K562 (cell line): ENCODE results near the gene PDHX. TPM values are rescaled to one million over a fixed set of nuclear protein-coding genes. Genes with fewer than 3 reads are reported as not detected.
A peak's percentile ranks its signal among the peaks of the same experiment; 100 is the strongest.

Experiments used
- CBFA2T3 ChIP-seq: fragments of 450-650 bp; IDR thresholded peaks from 2 replicates; pipeline ENCODE4 v1.6.1; 2017
- EHMT2 ChIP-seq: fragments of 450-650 bp; IDR thresholded peaks from 2 replicates; pipeline ENCODE4 v1.6.1; 2018; ENCODE audit warnings: antibody characterized with exemption
- ELF4 ChIP-seq: fragments of 450-650 bp; formaldehyde crosslinking; IDR thresholded peaks from 2 replicates; pipeline ENCODE4 v1.4.0; 2022; ENCODE audit warnings: missing genetic modification characterization
- MLLT1 ChIP-seq, 2 experiments: fragments of 450-650 bp; IDR thresholded peaks; 2 replicates each; pipeline ENCODE4 v1.6.1; 2016
- STAT5B ChIP-seq: fragments of 250-450 bp; sonication (Bioruptor Pico); IDR thresholded peaks from 2 replicates; pipeline ENCODE4 v1.8.0; 2021; ENCODE audit warnings: mild to moderate bottlenecking, inconsistent platforms
- ZBTB11 ChIP-seq, 3 experiments: fragments of 200-800 bp in 1 of 3; fragments of 250-450 bp in 1 of 3; fragments of 450-650 bp in 1 of 3; sonication (Bioruptor Pico) in 1 of 3; sonication (Bioruptor generic) in 1 of 3; formaldehyde crosslinking in 1 of 3; IDR thresholded peaks; 2 replicates each; pipeline versions ENCODE4 v1.6.1 to v1.8.0; 2016 to 2022; ENCODE audit warnings: mild to moderate bottlenecking in 2 of 3, missing genetic modification characterization in 2 of 3, missing compliant biosample characterization in 1 of 3, moderate library complexity in 1 of 3
- ZNF143 ChIP-seq: sonication (generic); formaldehyde crosslinking; IDR thresholded peaks from 2 replicates; pipeline ENCODE4 v1.9.0; 2022; ENCODE audit warnings: mild to moderate bottlenecking, missing genetic modification reagents
- ZNF175 ChIP-seq: fragments of 200-800 bp; sonication (Bioruptor generic); IDR thresholded peaks from 2 replicates; pipeline ENCODE4 v1.6.1; 2016; ENCODE audit warnings: low read depth, mild to moderate bottlenecking, missing genetic modification characterization, missing compliant biosample characterization
- ZNF609 ChIP-seq: sonication (generic); formaldehyde crosslinking; IDR thresholded peaks from 2 replicates; pipeline ENCODE4 v1.8.1; 2023; ENCODE audit warnings: missing genetic modification reagents, mild to moderate bottlenecking, borderline replicate concordance
- polyA plus RNA-seq, 8 experiments: library from polyadenylated mRNA; depleted of rRNA in 4 of 8; stranded (reverse) in 5 of 8; unstranded in 3 of 8; fragments of >200 nt; fragmentation: Nextera tagmentation in 2 of 8; fragmentation: Illumina TruSeq in 1 of 8; extraction: Ambion mirVana in 2 of 8; extraction: Trizol in 1 of 8; gene quantifications; 2 replicates each; pipeline versions ENCODE4 v1.2.1 to v1.2.3, GENCODE V29; 2011 to 2014; ENCODE audit warnings: inconsistent platforms in 1 of 8, missing spikeins in 1 of 8
- total RNA-seq, 7 experiments: library from RNA; depleted of rRNA in 6 of 7; stranded (reverse); fragments of >200 nt in 6 of 7; fragmentation: Illumina TruSeq in 2 of 7; extraction: Trizol in 2 of 7; gene quantifications; 2 replicates each; pipeline versions ENCODE4 v1.2.1 to v1.2.3, GENCODE V29; 2011 to 2021; ENCODE audit warnings: low replicate concordance in 1 of 7
- TF ChIP-seq, protein P1 (sequence below): sonication (generic); formaldehyde crosslinking; IDR thresholded peaks from 2 replicates; pipeline ENCODE4 v1.8.1; 2023; ENCODE audit warnings: mild to moderate bottlenecking, missing genetic modification reagents
- TF ChIP-seq, protein P2 (sequence below): fragments of 250-450 bp; sonication (Bioruptor Pico); IDR thresholded peaks from 2 replicates; pipeline ENCODE4 v1.8.0; 2022; ENCODE audit warnings: inconsistent platforms, mild to moderate bottlenecking, moderate library complexity, borderline replicate concordance

Gene PDHX
- total and polyA plus RNA-seq, 9 of the 15 experiments (the other 6 are each of a cell fraction or from before 2014, with no cell fraction given): 20.8 to 43.5 (median 31.2) TPM

- TF ChIP-seq EHMT2 (no peak), STAT5B (CRISPR knock-in tag) (no peak), ZNF143 (CRISPR knock-in tag) (no peak), ZNF609 (CRISPR knock-in tag) (no peak), ZNF175 (no peak), ZBTB11 (CRISPR knock-in tag; IDR thresholded peaks at IDR 0.05) (0 out of 6 replicates have a peak, but pooled peaks of 1 of the 3 experiments have one; percentile 20), ELF4 (no peak), CBFA2T3 (0 out of 2 replicates have a peak, but pooled peaks have one; percentile 5), MLLT1 (IDR thresholded peaks at IDR 0.05) (no peak)
- TF ChIP-seq, protein P1, sequence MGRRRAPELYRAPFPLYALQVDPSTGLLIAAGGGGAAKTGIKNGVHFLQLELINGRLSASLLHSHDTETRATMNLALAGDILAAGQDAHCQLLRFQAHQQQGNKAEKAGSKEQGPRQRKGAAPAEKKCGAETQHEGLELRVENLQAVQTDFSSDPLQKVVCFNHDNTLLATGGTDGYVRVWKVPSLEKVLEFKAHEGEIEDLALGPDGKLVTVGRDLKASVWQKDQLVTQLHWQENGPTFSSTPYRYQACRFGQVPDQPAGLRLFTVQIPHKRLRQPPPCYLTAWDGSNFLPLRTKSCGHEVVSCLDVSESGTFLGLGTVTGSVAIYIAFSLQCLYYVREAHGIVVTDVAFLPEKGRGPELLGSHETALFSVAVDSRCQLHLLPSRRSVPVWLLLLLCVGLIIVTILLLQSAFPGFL (CRISPR knock-in tag): no peak
- TF ChIP-seq, protein P2, sequence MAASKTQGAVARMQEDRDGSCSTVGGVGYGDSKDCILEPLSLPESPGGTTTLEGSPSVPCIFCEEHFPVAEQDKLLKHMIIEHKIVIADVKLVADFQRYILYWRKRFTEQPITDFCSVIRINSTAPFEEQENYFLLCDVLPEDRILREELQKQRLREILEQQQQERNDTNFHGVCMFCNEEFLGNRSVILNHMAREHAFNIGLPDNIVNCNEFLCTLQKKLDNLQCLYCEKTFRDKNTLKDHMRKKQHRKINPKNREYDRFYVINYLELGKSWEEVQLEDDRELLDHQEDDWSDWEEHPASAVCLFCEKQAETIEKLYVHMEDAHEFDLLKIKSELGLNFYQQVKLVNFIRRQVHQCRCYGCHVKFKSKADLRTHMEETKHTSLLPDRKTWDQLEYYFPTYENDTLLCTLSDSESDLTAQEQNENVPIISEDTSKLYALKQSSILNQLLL (CRISPR knock-in tag): no peak
Measured at GRCh38 chr11:35029979-35030682, 113.7 kb downstream of the PDHX start (continued).
